Kidney (tissue), 14 donors: ENCODE measurements around the gene ZIC1. TPM values are rescaled to one million over a fixed set of nuclear protein-coding genes. Genes with fewer than 3 reads are reported as not detected.

Experiments
- DNase-seq, 5 donors: peaks; one replicate each; pipeline ENCODE4 v3.0.0-alpha.2; 2013 to 2020
- FAIRE-seq: peaks from 2 replicates; lab custom pipeline; 2012; peaks lifted over from hg19 to GRCh38; lab: Jason Lieb, UNC
- H3K27ac ChIP-seq, 2 donors: one replicate each; pipeline ENCODE4 v1.7.0; 2013; ENCODE audit warnings: low read depth in 2 of 2, low read length in 2 of 2, inconsistent platforms in 1 of 2
- H3K27me3 ChIP-seq: one replicate; pipeline ENCODE4 v1.7.1; 2013; ENCODE audit warnings: low read length, inconsistent platforms; ENCODE audit not compliant: control insufficient read depth, insufficient read depth
- H3K36me3 ChIP-seq, 3 donors: one replicate each; pipeline versions ENCODE4 v1.7.0 to v1.7.1; 2013; ENCODE audit warnings: low read length in 3 of 3, control low read depth in 1 of 3, inconsistent platforms in 1 of 3; ENCODE audit not compliant: insufficient read depth in 3 of 3, control insufficient read depth in 2 of 3
- H3K4me1 ChIP-seq, 3 donors: one replicate each; pipeline versions ENCODE4 v1.7.0 to v1.7.1; 2013; ENCODE audit warnings: low read length in 3 of 3, inconsistent platforms in 1 of 3, low read depth in 1 of 3; ENCODE audit not compliant: control insufficient read depth in 2 of 3, insufficient read depth in 2 of 3
- H3K4me3 ChIP-seq, 3 donors: one replicate each; pipeline versions ENCODE4 v1.7.0 to v1.8.1; 2013; ENCODE audit warnings: low read length in 3 of 3, control low read depth in 1 of 3, inconsistent platforms in 1 of 3
- H3K9ac ChIP-seq, 3 donors: one replicate each; pipeline versions ENCODE4 v1.7.0 to v1.7.1; 2013; ENCODE audit warnings: low read length in 3 of 3, control low read depth in 1 of 3, inconsistent platforms in 1 of 3
- H3K9me3 ChIP-seq, 3 donors: one replicate each; pipeline versions ENCODE4 v1.7.0 to v1.7.1; 2013; ENCODE audit warnings: low read length in 3 of 3, control low read depth in 1 of 3, inconsistent platforms in 1 of 3; ENCODE audit not compliant: control insufficient read depth in 2 of 3, insufficient read depth in 1 of 3
- CTCF ChIP-seq: IDR thresholded peaks from 3 replicates; pipeline ENCODE4 v1.5.1; 2012; ENCODE audit warnings: mild to moderate bottlenecking, moderate library complexity, borderline replicate concordance; ENCODE audit not compliant: insufficient read depth; ENCODE audit errors: extremely low read depth
- intact Hi-C: fragments of 100-400 bp; cut with DNase I; formaldehyde crosslinking; loops from one replicate; pipeline ENCODE4 v1.11.1; 2022
- polyA plus RNA-seq: library from polyadenylated mRNA; stranded (reverse); fragments of 350-450 nt; fragmentation: Illumina TruSeq; extraction: RNeasy Lipid Tissue Mini Kit (QIAGEN cat#74804); gene quantifications from one replicate; pipeline ENCODE4 v1.2.3, GENCODE V29; 2014; ENCODE audit warnings: low read depth, low replicate concordance; ENCODE audit not compliant: insufficient read depth
- total RNA-seq: library from RNA; stranded (reverse); fragmentation: NEBNext Ultra II Directional; extraction: Animal tissue kit (Norgen Biotek cat#: 25700); gene quantifications from one replicate; pipeline ENCODE4 v1.2.1, GENCODE V29; 2021
- donor health status: control.
- donor health status: control.
- donor health status: control.
- donor health status: control.
- donor health status: control.
- donor health status: DM: yes; HTN: yes; CAD: no.
- donor health status: Normal renal cell carcinoma (clear cell type).

The ZIC1 gene
- total and polyA plus RNA-seq, 2 donors from 2014 or later: not detected

GRCh38 chr3:147372525-147373027 lies 36.6 kb upstream of the ZIC1 start:
- H3K9ac ChIP-seq: no peak overlapping the region
- no peak for TF ChIP-seq CTCF
- peaks cover 82% of the 10 kb centered on the region for H3K27me3 ChIP-seq
- intact Hi-C loops: no loop called here
- FAIRE-seq: no peak
- H3K4me3 ChIP-seq: no peak overlapping the region
- no peaks in the 10 kb centered on the region for H3K4me1 ChIP-seq
- no peak for DNase-seq
- H3K9me3 ChIP-seq: no peaks in the 10 kb centered on the region
- no peaks in the 10 kb centered on the region for H3K36me3 ChIP-seq
- H3K27ac ChIP-seq: no peak overlapping the region

- intact Hi-C loops: no loop called here
- DNase-seq (no peak), FAIRE-seq (no peak)
- no peaks in the 10 kb centered on the region for H3K9me3 ChIP-seq
- H3K4me3 ChIP-seq: no peak overlapping the region
- TF ChIP-seq CTCF: no peak
- no peak overlapping the region for H3K27ac ChIP-seq
- H3K36me3 ChIP-seq: no peaks in the 10 kb centered on the region
- H3K4me1 ChIP-seq: no peaks in the 10 kb centered on the region
- peaks cover 80% of the 10 kb centered on the region for H3K27me3 ChIP-seq
- no peak overlapping the region for H3K9ac ChIP-seq
Measured at GRCh38 chr3:147373301-147373700, 35.9 kb upstream of the ZIC1 start.

GRCh38 chr3:147377412-147378367 lies 31.5 kb upstream of the ZIC1 start:
- peaks cover 77% of the 10 kb centered on the region for H3K27me3 ChIP-seq
- no peak overlapping the region for H3K9ac ChIP-seq
- H3K4me1 ChIP-seq: no peaks in the 10 kb centered on the region
- intact Hi-C loops: no loop called here
- no peak for FAIRE-seq
- H3K36me3 ChIP-seq: no peaks in the 10 kb centered on the region
- no peak for TF ChIP-seq CTCF
- H3K9me3 ChIP-seq: no peaks in the 10 kb centered on the region
- DNase-seq: peak in 1 of 5 donors; percentile 27
- H3K4me3 ChIP-seq: no peak overlapping the region
- no peak overlapping the region for H3K27ac ChIP-seq
